HEK293 (cell line): ENCODE results near the gene ADRM1.

Experiments
- CTCF ChIA-PET: fragments of 350-600 bp; formaldehyde crosslinking; extraction: SDS; loops from one replicate; lab custom pipeline; 2021; ENCODE audit warnings: antibody characterized with exemption; lab: Yijun Ruan, JAX
- POLR2A ChIA-PET: fragments of 300-600 bp; formaldehyde crosslinking; extraction: SDS; loops from one replicate; lab custom pipeline; 2020; ENCODE audit warnings: antibody characterized with exemption, inconsistent platforms; lab: Yijun Ruan, JAX
- H3K27ac ChIP-seq: fragments of 200-500 bp; sonication (Bioruptor generic); 2 replicates; pipeline ENCODE4 v1.5.1; 2014; ENCODE audit warnings: low read depth, low read length, control low read depth, inconsistent platforms; ENCODE audit errors: extremely low read depth
- H3K36me3 ChIP-seq, 2 experiments: fragments of 200-500 bp in 1 of 2; sonication (Bioruptor generic) in 1 of 2; 1 replicate in 1 of 2; 2 replicates in 1 of 2; pipeline ENCODE4 v1.5.1; 2014 to 2017; ENCODE audit warnings: inconsistent platforms in 2 of 2, low read length in 2 of 2; ENCODE audit not compliant: control insufficient read depth in 2 of 2, insufficient read depth in 1 of 2
- H3K4me1 ChIP-seq: fragments of 200-500 bp; sonication (Bioruptor generic); 2 replicates; pipeline ENCODE4 v1.5.1; 2014; ENCODE audit warnings: mild to moderate bottlenecking, low read length, inconsistent platforms; ENCODE audit not compliant: control insufficient read depth, insufficient read depth
- H3K4me3 ChIP-seq: 2 replicates; pipeline ENCODE4 v1.5.1; 2011; ENCODE audit warnings: low read depth, mild to moderate bottlenecking, control low read depth, low read length, moderate library complexity
- H3K9me3 ChIP-seq: fragments of 200-500 bp; sonication (Bioruptor generic); 2 replicates; pipeline ENCODE4 v1.5.1; 2014; ENCODE audit warnings: low read depth, low read length, inconsistent platforms; ENCODE audit not compliant: control insufficient read depth, insufficient read depth
- GLI2 ChIP-seq: fragments of 450-650 bp; formaldehyde crosslinking; IDR thresholded peaks from 2 replicates; pipeline ENCODE4; 2017; ENCODE audit warnings: missing biosample characterization, missing genetic modification characterization, low read depth, borderline replicate concordance
- GLIS2 ChIP-seq: fragments of 450-650 bp; formaldehyde crosslinking; IDR thresholded peaks from 2 replicates; pipeline ENCODE4 v1.5.1; 2016; ENCODE audit warnings: missing biosample characterization, missing genetic modification characterization
- HOXA7 ChIP-seq: sonication (generic); formaldehyde crosslinking; IDR thresholded peaks from 2 replicates; pipeline ENCODE4 v1.8.1; 2022; ENCODE audit warnings: missing genetic modification reagents, borderline replicate concordance
- HOXC10 ChIP-seq: sonication (generic); formaldehyde crosslinking; IDR thresholded peaks from 2 replicates; pipeline ENCODE4 v1.8.1; 2023; ENCODE audit warnings: mild to moderate bottlenecking, missing genetic modification reagents
- KLF17 ChIP-seq: fragments of 450-650 bp; formaldehyde crosslinking; IDR thresholded peaks from 2 replicates; pipeline ENCODE4 v1.5.1; 2016; ENCODE audit warnings: missing biosample characterization, missing genetic modification characterization
- SP2 ChIP-seq: fragments of 450-650 bp; formaldehyde crosslinking; IDR thresholded peaks from 2 replicates; pipeline ENCODE4 v1.5.1; 2016; ENCODE audit warnings: missing biosample characterization, missing genetic modification characterization
- ZNF146 ChIP-seq: fragments of 450-650 bp; formaldehyde crosslinking; IDR thresholded peaks from 2 replicates; pipeline ENCODE4 v1.5.1; 2016; ENCODE audit warnings: missing biosample characterization, missing genetic modification characterization
- ZNF16 ChIP-seq: fragments of 450-650 bp; formaldehyde crosslinking; IDR thresholded peaks from 2 replicates; pipeline ENCODE4 v1.5.1; 2016; ENCODE audit warnings: low read depth, missing biosample characterization, missing genetic modification characterization
- ZNF174 ChIP-seq: fragments of 450-650 bp; formaldehyde crosslinking; IDR thresholded peaks from 2 replicates; pipeline ENCODE4 v1.5.0; 2017; ENCODE audit warnings: missing biosample characterization, mild to moderate bottlenecking, missing genetic modification characterization
- ZNF324 ChIP-seq: fragments of 450-650 bp; formaldehyde crosslinking; IDR thresholded peaks from 2 replicates; pipeline ENCODE4 v1.5.1; 2016; ENCODE audit warnings: missing biosample characterization, missing genetic modification characterization
- ZNF398 ChIP-seq: fragments of 450-650 bp; formaldehyde crosslinking; IDR thresholded peaks from 2 replicates; pipeline ENCODE4 v1.5.1; 2017; ENCODE audit warnings: missing biosample characterization, missing genetic modification characterization
- ZNF426 ChIP-seq: fragments of 450-650 bp; formaldehyde crosslinking; IDR thresholded peaks from 2 replicates; pipeline ENCODE4 v1.5.1; 2017; ENCODE audit warnings: missing biosample characterization, missing genetic modification characterization, mild to moderate bottlenecking, inconsistent platforms, moderate library complexity
- ZNF521 ChIP-seq: fragments of 450-650 bp; formaldehyde crosslinking; IDR thresholded peaks from 2 replicates; pipeline ENCODE4 v1.5.1; 2017; ENCODE audit warnings: missing biosample characterization, mild to moderate bottlenecking, missing genetic modification characterization
- ZNF530 ChIP-seq: fragments of 450-650 bp; formaldehyde crosslinking; IDR thresholded peaks from 2 replicates; pipeline ENCODE4 v1.5.1; 2016; ENCODE audit warnings: low read depth, missing biosample characterization, missing genetic modification characterization
- ZNF660 ChIP-seq: fragments of 450-650 bp; IDR thresholded peaks from 2 replicates; pipeline ENCODE4 v1.5.1; 2018; ENCODE audit warnings: missing biosample characterization, mild to moderate bottlenecking, missing genetic modification characterization
- TF ChIP-seq, protein P1 (sequence below): fragments of 450-650 bp; formaldehyde crosslinking; IDR thresholded peaks from 2 replicates; pipeline ENCODE4 v1.5.1; 2017; ENCODE audit warnings: missing biosample characterization, missing genetic modification characterization
- TF ChIP-seq, protein P2 (sequence below): fragments of 450-650 bp; formaldehyde crosslinking; IDR thresholded peaks from 2 replicates; pipeline ENCODE4 v1.5.1; 2017; ENCODE audit warnings: missing biosample characterization, missing genetic modification characterization
- TF ChIP-seq, protein P3 (sequence below): fragments of 450-650 bp; formaldehyde crosslinking; IDR thresholded peaks from 2 replicates; pipeline ENCODE4 v1.5.1; 2016; ENCODE audit warnings: missing biosample characterization, missing genetic modification characterization

Gene ADRM1

DNA sequence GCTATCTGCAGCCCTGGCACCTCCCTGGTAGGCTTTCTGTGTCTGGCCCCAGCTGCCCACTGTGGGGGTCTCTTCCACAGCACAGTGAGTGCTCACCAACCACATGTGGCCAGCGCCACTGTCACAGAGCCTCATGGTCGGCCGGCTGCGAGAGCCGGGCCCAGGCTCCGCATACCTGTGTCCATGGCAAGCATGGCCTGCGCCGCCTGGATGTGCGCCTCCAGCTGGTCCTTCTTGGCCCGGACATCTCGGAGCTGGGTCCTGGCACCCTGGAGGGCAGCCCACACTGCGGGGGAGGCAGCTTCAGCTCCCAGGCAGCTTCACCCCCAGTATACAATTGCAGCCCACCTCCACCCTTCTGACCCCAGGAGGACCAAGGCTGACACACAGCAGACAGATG lies 13.0 kb downstream of the ADRM1 start:
- Histone ChIP-seq H3K4me3 (no peak overlapping the region), H3K36me3 (peaks cover 0 to 85% of the 10 kb centered on the region in 2 experiments; a peak in 2 of 3 replicates)
- CTCF ChIA-PET: no interaction called here

DNA sequence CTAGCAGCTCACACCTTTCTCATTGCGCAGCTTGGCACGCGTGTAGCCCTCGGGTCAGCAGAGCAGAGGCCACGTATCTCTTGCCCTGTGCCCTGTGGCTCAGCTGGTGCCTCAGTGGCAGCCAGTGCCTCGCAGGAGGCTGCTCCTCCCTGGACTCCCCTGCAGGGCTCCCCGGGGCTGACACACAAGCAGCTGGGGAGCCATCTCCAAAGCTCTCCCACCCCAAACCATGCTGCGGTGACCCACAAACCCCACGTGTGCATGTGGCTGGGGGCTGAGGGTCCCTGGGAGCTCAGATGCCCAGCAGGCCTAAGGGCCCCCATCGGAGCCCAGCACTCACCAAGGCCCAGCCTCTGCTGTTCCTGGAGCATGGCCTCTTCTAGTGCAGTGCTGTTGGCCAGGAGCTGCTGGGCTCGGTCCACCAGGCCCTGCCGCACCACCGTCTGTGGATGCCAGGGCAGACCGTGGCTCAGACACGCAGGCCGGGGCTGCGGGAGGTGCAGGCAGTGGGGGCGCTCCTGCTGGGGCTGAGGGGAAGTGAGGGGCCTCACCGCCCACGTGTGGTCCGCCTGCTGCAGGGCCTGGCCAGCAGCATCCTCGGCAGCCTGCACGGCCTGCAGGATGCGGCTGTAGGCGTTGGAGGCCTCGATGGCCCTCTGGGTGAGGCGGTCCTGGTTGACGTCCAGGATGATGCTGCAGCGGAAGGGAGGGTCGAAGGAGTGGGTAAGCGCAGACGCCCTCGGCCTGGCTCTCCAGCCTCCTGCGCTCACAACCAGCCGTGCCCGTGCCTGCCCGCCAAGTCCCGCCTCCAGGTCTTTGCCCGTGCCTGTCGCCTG lies 13.8 kb downstream of the ADRM1 start:
- ChIA-PET CTCF (interaction anchor here (0.7 to 1.6 kb wide), 2 partner anchors 67 to 75 kb away, joined by 3 to 4 read pairs; no protein-coding TSS in a partner anchor), POLR2A (interaction anchor here (1.0 to 1.7 kb wide), 2 partner anchors 10 to 66 kb away, joined by 3 to 4 read pairs; no protein-coding TSS in a partner anchor)
- no peaks in the 10 kb centered on the region for H3K4me1 ChIP-seq
- TF ChIP-seq GLIS2: peak; percentile 38
- TF ChIP-seq, protein P1, sequence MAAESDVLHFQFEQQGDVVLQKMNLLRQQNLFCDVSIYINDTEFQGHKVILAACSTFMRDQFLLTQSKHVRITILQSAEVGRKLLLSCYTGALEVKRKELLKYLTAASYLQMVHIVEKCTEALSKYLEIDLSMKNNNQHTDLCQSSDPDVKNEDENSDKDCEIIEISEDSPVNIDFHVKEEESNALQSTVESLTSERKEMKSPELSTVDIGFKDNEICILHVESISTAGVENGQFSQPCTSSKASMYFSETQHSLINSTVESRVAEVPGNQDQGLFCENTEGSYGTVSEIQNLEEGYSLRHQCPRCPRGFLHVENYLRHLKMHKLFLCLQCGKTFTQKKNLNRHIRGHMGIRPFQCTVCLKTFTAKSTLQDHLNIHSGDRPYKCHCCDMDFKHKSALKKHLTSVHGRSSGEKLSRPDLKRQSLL (tag by site-specific recombination): no peak
- TF ChIP-seq, protein P2, sequence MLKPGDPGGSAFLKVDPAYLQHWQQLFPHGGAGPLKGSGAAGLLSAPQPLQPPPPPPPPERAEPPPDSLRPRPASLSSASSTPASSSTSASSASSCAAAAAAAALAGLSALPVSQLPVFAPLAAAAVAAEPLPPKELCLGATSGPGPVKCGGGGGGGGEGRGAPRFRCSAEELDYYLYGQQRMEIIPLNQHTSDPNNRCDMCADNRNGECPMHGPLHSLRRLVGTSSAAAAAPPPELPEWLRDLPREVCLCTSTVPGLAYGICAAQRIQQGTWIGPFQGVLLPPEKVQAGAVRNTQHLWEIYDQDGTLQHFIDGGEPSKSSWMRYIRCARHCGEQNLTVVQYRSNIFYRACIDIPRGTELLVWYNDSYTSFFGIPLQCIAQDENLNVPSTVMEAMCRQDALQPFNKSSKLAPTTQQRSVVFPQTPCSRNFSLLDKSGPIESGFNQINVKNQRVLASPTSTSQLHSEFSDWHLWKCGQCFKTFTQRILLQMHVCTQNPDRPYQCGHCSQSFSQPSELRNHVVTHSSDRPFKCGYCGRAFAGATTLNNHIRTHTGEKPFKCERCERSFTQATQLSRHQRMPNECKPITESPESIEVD (tag by site-specific recombination): no peak
- TF ChIP-seq, all 188 proteins: peak for 1
- no peak overlapping the region for H3K27ac ChIP-seq
- peaks cover 0 to 78% of the 10 kb centered on the region in 2 experiments; a peak in 2 of 3 replicates for H3K36me3 ChIP-seq
- no peak overlapping the region for H3K4me3 ChIP-seq
- no peaks in the 10 kb centered on the region for H3K9me3 ChIP-seq

More for the DNA sequence above, 13.0 kb downstream of the ADRM1 start:
- no peak for TF ChIP-seq ZNF521 (tag by site-specific recombination)
- TF ChIP-seq, protein P3, sequence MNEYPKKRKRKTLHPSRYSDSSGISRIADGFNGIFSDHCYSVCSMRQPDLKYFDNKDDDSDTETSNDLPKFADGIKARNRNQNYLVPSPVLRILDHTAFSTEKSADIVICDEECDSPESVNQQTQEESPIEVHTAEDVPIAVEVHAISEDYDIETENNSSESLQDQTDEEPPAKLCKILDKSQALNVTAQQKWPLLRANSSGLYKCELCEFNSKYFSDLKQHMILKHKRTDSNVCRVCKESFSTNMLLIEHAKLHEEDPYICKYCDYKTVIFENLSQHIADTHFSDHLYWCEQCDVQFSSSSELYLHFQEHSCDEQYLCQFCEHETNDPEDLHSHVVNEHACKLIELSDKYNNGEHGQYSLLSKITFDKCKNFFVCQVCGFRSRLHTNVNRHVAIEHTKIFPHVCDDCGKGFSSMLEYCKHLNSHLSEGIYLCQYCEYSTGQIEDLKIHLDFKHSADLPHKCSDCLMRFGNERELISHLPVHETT (tag by site-specific recombination): no peak
- TF ChIP-seq KLF17 (tag by site-specific recombination): no peak
- no peak for TF ChIP-seq ZNF530 (tag by site-specific recombination)
- no peak for TF ChIP-seq ZNF426 (tag by site-specific recombination)
- no peak for TF ChIP-seq GLI2
- no peak for TF ChIP-seq ZNF660 (tag by site-specific recombination)
- no peak for TF ChIP-seq ZNF398 (tag by site-specific recombination)
- TF ChIP-seq HOXA7 (CRISPR knock-in tag): no peak
- TF ChIP-seq SP2: no peak
- TF ChIP-seq ZNF174 (tag by site-specific recombination): no peak
- TF ChIP-seq HOXC10: no peak
- TF ChIP-seq ZNF324 (tag by site-specific recombination): no peak
- TF ChIP-seq ZNF146: no peak
- TF ChIP-seq ZNF16 (tag by site-specific recombination): no peak
- Histone ChIP-seq H3K4me1 (no peaks in the 10 kb centered on the region), H3K27ac (no peak overlapping the region), H3K9me3 (no peaks in the 10 kb centered on the region)
- POLR2A ChIA-PET: interaction anchor here (1.0 to 1.7 kb wide), 2 partner anchors 9 to 67 kb away, joined by 3 to 4 read pairs; no protein-coding TSS in a partner anchor
